Breast epithelium (tissue), 3 donors: ENCODE measurements around the gene C1orf87.

ENCODE experiments used
- CTCF ChIP-seq, 3 donors: fragments of 450-650 bp; IDR thresholded peaks; one replicate each; pipeline ENCODE4 v1.5.1; 2016 to 2017; ENCODE audit warnings: antibody characterized with exemption in 3 of 3, mild to moderate bottlenecking in 3 of 3, moderate library complexity in 3 of 3
- POLR2A ChIP-seq: fragments of 450-650 bp; IDR thresholded peaks from one replicate; pipeline ENCODE4 v1.6.1; 2016; ENCODE audit warnings: antibody characterized with exemption, mild to moderate bottlenecking, moderate library complexity
- POLR2AphosphoS5 ChIP-seq, 3 donors: sonication (generic); formaldehyde crosslinking; IDR thresholded peaks; one replicate each; pipeline ENCODE4 v1.6.1; 2017; ENCODE audit warnings: antibody characterized with exemption in 3 of 3

GRCh38 chr1:59992040-59992820 lies 81.3 kb downstream of the C1orf87 start:
- TF ChIP-seq CTCF (IDR thresholded peaks at IDR 0.05), result no peak
- no peak for TF ChIP-seq POLR2AphosphoS5 (IDR thresholded peaks at IDR 0.05)
- no peak for TF ChIP-seq POLR2A
